ENCODE measurements around the gene ANXA11. TPM values are rescaled to one million over a fixed set of nuclear protein-coding genes. Genes with fewer than 3 reads are reported as not detected.

Gene ANXA11
- total and polyA plus RNA-seq, 9 of the 15 experiments (the other 6 are each of a cell fraction or from before 2014, with no cell fraction given) = 43.6 to 212 (median 109) TPM

DNA sequence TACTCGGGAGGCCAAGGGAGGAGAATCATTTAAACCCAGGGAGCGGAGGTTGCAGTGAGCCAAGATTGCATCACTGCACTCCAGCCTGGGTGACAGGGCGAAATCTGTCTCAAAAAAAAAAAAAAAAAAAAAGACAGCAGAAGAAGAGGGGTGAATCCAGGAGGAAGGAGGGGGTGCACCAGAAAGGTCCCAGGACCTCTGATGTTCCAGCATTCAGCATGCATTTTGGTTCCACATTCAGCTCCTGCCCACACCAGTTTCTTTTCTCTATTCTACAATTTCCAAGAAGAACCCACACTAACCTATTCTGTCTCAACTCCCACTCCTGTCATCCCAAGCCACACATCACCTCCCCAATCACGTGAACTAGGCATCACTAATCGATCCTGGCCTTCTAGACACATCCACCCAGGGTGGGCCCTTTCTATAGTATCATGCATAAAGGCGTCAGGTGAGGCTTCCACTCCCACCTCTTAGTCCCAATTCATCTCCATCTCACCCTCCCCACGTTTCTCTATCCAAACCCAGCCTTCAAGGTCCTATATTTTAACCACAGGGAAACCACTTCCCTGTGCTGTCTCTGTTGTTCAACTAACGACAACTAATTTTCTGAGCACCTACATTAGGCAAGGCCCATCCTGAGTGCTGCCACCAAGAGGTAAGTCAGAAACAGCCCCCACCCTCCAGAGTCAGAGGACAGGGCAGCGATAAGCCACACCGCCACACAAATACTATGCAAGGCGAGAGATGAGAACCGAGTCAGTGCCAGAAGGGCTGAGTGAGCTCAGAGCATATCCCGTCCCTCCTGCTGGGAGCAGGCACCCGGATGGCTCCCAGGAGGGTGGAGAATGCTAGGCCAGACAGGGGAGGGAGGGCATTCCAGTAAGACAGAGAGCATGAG lies 2.2 kb downstream of the ANXA11 start:
- Histone ChIP-seq H3K9me1 (ENCODE audit: control insufficient read depth, insufficient read depth, low read length) (peaks cover 3% of the 10 kb centered on the region), H3K4me2 (ENCODE audit: insufficient read depth, low read length) (peak overlapping the region; percentile 96), H3K4me1 (replicated peaks in 1 of 2; ENCODE audit: control insufficient read depth in 2 of 2, insufficient read depth in 2 of 2, low read length in 2 of 2) (peaks cover 55 to 72% of the 10 kb centered on the region in 2 experiments), H2AFZ (ENCODE audit: low read depth, low read length) (peak overlapping the region; percentile 20), H3K79me2 (ENCODE audit: control insufficient read depth, insufficient read depth, low read length) (peaks cover 80% of the 10 kb centered on the region), H3K9me3 (replicated peaks; ENCODE audit: control insufficient read depth, insufficient read depth, low read depth, low read length) (no peaks in the 10 kb centered on the region), H3K27me3 (ENCODE audit: control insufficient read depth in 2 of 2, insufficient read depth in 2 of 2, low read length in 2 of 2) (no peaks in the 10 kb centered on the region), H4K20me1 (replicated peaks; ENCODE audit: control insufficient read depth, insufficient read depth, low read length) (peaks cover 36% of the 10 kb centered on the region), H3K27ac (ENCODE audit: extremely low read depth, low read depth, low read length) (peak overlapping the region; percentile 91), H3K4me3 (peak overlapping the region; percentile 86), H3K9ac (ENCODE audit: insufficient read depth in 1 of 2, low read depth in 2 of 2, low read length in 2 of 2) (peak overlapping the region; percentile 87 to 95), H3K36me3 (ENCODE audit: control insufficient read depth, insufficient read depth, low read length) (peaks cover 14% of the 10 kb centered on the region)
- CTCF ChIA-PET (ENCODE audit: low intra/inter-chr PET ratio) = interaction anchor here (0.7 kb wide), 1 partner anchor 1723 kb away, joined by 3 read pairs; no protein-coding TSS in a partner anchor
- intact Hi-C loops (cut with micrococcal nuclease) (loop anchor here (1.0 to 2.0 kb wide), 2 partner anchors 15 to 40 kb away; no protein-coding TSS in a partner anchor), in situ Hi-C loops (cut with MboI) (no loop called here)
- peak; percentile 70 to 94 (median 80) for DNase-seq (ENCODE audit: extremely low read depth in 1 of 4, low spot score in 3 of 4)
- peak; percentile 84 for ATAC-seq
- FAIRE-seq = peak; percentile 86
- POLR2A ChIA-PET = interaction anchor here (0.7 to 3.0 kb wide), 9 partner anchors 8 to 1105 kb away, joined by 3 to 15 read pairs (median 6); no protein-coding TSS in a partner anchor
- no TSS peak for BruUV-seq (replicated peaks)
- 8% methylated on average over 13 of the region's 14 CpGs for WGBS (ENCODE audit: insufficient coverage, low coverage, missing lambda C conversion rate)
- TF ChIP-seq ESRRB (CRISPR knock-in tag; IDR thresholded peaks at IDR 0.05; ENCODE audit: borderline replicate concordance) (no peak), MAFG (tag; conservative IDR thresholded peaks at IDR 0.05) (peak; percentile 58), PYGO2 (tag; IDR thresholded peaks at IDR 0.05) (peak; percentile 51; the same call in 1 of the 2 replicates), SRSF3 (IDR thresholded peaks at IDR 0.05; ENCODE audit: insufficient read depth, low read length) (no peak), COPS2 (conservative IDR thresholded peaks at IDR 0.05) (no peak), NR4A1 (CRISPR knock-in tag; IDR thresholded peaks at IDR 0.05) (no peak), NR4A1 (tag; IDR thresholded peaks at IDR 0.05) (peak; percentile 58; the same call in 1 of the 2 replicates), SIN3A (IDR thresholded peaks at IDR 0.05; ENCODE audit: borderline replicate concordance in 2 of 2, control insufficient read depth in 1 of 2, low read depth in 2 of 2, low read length in 2 of 2) (no peak), ZNF696 (CRISPR knock-in tag; conservative IDR thresholded peaks at IDR 0.05) (no peak)
- TF ChIP-seq, protein P1, sequence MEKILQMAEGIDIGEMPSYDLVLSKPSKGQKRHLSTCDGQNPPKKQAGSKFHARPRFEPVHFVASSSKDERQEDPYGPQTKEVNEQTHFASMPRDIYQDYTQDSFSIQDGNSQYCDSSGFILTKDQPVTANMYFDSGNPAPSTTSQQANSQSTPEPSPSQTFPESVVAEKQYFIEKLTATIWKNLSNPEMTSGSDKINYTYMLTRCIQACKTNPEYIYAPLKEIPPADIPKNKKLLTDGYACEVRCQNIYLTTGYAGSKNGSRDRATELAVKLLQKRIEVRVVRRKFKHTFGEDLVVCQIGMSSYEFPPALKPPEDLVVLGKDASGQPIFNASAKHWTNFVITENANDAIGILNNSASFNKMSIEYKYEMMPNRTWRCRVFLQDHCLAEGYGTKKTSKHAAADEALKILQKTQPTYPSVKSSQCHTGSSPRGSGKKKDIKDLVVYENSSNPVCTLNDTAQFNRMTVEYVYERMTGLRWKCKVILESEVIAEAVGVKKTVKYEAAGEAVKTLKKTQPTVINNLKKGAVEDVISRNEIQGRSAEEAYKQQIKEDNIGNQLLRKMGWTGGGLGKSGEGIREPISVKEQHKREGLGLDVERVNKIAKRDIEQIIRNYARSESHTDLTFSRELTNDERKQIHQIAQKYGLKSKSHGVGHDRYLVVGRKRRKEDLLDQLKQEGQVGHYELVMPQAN (IDR thresholded peaks at IDR 0.05; ENCODE audit: borderline replicate concordance) = peak; percentile 77
- TF ChIP-seq, protein P2, sequence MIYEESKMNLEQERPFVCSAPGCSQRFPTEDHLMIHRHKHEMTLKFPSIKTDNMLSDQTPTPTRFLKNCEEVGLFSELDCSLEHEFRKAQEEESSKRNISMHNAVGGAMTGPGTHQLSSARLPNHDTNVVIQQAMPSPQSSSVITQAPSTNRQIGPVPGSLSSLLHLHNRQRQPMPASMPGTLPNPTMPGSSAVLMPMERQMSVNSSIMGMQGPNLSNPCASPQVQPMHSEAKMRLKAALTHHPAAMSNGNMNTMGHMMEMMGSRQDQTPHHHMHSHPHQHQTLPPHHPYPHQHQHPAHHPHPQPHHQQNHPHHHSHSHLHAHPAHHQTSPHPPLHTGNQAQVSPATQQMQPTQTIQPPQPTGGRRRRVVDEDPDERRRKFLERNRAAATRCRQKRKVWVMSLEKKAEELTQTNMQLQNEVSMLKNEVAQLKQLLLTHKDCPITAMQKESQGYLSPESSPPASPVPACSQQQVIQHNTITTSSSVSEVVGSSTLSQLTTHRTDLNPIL (CRISPR knock-in tag; IDR thresholded peaks at IDR 0.05) = no peak
- TF ChIP-seq, protein P3, sequence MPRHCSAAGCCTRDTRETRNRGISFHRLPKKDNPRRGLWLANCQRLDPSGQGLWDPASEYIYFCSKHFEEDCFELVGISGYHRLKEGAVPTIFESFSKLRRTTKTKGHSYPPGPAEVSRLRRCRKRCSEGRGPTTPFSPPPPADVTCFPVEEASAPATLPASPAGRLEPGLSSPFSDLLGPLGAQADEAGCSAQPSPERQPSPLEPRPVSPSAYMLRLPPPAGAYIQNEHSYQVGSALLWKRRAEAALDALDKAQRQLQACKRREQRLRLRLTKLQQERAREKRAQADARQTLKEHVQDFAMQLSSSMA (CRISPR knock-in tag; IDR thresholded peaks at IDR 0.05) = no peak
- TF ChIP-seq, protein P4, sequence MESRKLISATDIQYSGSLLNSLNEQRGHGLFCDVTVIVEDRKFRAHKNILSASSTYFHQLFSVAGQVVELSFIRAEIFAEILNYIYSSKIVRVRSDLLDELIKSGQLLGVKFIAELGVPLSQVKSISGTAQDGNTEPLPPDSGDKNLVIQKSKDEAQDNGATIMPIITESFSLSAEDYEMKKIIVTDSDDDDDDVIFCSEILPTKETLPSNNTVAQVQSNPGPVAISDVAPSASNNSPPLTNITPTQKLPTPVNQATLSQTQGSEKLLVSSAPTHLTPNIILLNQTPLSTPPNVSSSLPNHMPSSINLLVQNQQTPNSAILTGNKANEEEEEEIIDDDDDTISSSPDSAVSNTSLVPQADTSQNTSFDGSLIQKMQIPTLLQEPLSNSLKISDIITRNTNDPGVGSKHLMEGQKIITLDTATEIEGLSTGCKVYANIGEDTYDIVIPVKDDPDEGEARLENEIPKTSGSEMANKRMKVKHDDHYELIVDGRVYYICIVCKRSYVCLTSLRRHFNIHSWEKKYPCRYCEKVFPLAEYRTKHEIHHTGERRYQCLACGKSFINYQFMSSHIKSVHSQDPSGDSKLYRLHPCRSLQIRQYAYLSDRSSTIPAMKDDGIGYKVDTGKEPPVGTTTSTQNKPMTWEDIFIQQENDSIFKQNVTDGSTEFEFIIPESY (CRISPR knock-in tag; IDR thresholded peaks at IDR 0.05) = peak; percentile 76

Data from K562 (cell line).